AG09319 (cell line): ENCODE results near the gene LONP2.

Experiments used
- DNase-seq: peaks from one replicate; pipeline ENCODE4 v3.0.0-alpha.2; 2010; ENCODE audit warnings: low read depth; ENCODE audit errors: extremely low read depth
- TF ChIP-seq, protein P1 (sequence below): IDR thresholded peaks from 2 replicates; pipeline ENCODE4 v1.5.1; 2011; ENCODE audit warnings: low read depth, mild to moderate bottlenecking, inconsistent platforms, low read length, moderate library complexity

Gene LONP2

DNA sequence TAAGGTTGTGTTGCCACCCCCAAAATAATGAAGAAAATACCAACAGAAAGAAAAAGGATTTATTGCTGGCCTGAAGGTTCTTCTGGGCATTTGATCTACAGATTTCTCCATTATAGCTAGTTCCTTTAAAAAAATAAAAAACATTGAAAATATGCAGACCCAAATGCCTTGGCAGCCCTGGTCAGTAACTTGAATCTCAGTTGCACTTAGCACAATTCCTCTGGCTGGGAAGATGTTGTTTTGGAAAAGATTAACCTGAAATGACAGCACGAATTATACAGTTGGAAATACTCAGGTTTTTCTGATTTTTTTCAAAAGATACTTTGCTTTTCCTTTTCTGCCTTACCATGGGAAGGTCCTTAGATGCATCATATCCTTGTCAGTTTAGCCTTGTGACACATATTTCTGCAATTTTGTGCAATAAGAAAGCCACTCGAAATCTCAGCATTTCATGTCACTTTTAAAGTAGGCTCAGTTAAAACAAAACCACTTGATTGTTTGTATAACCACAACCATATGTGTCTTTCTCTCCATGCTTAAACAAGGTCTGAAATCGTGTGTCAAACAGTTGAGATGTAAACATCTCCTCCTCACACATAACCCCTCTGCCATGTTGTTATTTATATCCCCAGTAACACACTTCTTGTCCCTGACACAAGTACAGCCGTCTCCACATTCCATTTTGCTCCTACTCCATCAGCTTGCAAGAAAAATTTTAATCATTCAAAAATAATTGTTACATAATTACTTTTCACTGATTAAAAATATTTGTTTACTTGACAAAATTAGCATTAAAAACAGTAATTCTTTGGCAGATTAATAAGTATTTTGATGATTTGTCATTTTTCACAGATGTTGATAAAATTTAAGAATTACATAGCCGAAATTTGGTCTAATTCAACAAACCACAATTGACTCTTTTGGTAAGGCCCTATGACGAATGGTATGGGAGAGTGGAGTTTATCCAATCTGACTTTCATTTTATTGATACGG lies 80.0 kb downstream of the LONP2 start:
- TF ChIP-seq, protein P1, sequence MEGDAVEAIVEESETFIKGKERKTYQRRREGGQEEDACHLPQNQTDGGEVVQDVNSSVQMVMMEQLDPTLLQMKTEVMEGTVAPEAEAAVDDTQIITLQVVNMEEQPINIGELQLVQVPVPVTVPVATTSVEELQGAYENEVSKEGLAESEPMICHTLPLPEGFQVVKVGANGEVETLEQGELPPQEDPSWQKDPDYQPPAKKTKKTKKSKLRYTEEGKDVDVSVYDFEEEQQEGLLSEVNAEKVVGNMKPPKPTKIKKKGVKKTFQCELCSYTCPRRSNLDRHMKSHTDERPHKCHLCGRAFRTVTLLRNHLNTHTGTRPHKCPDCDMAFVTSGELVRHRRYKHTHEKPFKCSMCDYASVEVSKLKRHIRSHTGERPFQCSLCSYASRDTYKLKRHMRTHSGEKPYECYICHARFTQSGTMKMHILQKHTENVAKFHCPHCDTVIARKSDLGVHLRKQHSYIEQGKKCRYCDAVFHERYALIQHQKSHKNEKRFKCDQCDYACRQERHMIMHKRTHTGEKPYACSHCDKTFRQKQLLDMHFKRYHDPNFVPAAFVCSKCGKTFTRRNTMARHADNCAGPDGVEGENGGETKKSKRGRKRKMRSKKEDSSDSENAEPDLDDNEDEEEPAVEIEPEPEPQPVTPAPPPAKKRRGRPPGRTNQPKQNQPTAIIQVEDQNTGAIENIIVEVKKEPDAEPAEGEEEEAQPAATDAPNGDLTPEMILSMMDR: no peak
- DNase-seq: peak; percentile 59

DNA sequence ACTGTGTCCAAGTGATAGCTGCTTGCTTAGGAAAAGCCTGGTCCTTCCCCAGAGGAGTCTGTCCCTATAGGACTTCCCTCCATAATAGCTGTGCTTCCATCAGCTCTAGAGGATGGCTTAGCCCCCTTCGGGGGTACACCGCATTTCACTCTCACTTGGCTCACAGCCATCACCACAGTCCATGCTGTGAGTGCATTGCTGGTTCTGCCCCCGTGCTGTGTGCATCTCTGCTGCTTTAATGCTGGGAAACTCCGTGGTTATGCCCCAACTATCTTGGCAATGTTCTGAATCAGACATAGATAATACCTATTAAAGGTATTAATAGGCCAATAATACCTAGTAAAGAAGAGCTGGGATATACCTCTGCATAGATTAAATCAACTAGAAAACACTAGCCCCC lies 82.8 kb downstream of the LONP2 start:
- TF ChIP-seq, protein P1: no peak
- DNase-seq: no peak

DNA sequence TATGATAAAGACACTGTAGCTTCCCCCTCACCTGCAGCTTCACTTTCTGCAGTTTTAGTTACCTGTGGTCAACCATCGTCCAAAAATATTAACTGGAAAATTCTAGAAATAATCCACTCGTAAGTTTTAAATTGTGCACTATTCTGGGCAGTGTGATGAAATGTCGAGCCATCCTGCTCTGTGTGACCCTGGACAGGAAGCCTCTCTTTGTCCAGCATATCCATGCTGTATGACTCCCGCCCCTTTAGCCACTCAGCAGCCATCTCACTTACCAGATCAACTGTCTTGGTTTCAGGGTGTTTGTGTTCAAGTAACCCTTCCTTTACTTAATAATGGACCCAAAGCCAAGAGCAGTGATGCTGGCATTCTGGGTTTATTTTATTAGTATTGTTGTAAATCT lies 85.0 kb downstream of the LONP2 start:
- TF ChIP-seq, protein P1: no peak

DNA sequence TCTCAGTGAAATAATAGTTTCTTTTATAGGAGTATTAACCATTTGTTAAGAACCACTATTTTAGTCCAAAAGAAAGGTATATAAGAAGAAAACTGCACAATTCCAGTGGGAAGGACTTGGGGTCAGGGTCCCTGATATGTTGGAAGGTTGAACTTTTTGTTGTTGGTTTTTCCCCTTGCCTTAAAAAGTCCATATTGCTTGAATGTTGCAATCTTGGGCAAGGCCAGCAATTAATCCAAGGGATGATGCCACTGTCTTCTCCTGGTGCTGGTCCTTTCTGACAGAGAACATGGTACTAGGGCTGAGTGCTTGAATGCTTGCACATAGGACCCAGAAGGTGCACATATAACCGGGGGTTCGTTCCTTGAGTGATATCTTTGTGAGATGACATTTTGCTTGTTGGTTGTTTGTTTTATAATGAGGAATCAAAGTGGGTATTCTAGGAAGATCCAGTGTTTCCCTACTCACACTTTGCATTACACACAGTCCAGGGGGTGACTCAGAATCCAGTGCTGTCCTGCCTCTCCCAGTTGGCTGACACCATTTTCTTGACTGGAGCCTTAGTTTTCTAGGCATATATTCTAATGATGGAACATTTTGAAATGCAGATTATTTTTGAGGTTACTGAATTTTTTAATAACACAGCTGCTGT lies 86.2 kb downstream of the LONP2 start:
- DNase-seq: no peak

More for the DNA sequence above, 85.0 kb downstream of the LONP2 start:
- DNase-seq: no peak

DNA sequence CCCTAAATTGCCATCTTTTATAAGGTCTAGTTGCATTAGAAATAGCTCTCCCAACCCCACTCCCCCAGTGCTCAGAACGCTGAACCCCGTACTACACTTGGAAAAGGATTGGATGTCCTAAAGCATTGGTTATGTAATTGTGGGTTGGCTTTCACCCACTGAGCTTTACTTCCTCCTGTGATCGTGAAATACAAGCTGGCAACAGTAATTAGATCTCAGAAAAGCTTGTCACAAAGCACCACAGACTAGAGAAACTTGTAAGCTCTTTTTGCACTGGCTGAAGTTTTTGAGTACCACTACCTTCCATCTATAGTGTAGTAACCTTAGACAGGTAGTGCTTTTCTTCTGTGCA lies 86.7 kb downstream of the LONP2 start:
- DNase-seq: no peak
- TF ChIP-seq, protein P1: no peak

More for the DNA sequence above, 86.2 kb downstream of the LONP2 start:
- TF ChIP-seq, protein P1: no peak

DNA sequence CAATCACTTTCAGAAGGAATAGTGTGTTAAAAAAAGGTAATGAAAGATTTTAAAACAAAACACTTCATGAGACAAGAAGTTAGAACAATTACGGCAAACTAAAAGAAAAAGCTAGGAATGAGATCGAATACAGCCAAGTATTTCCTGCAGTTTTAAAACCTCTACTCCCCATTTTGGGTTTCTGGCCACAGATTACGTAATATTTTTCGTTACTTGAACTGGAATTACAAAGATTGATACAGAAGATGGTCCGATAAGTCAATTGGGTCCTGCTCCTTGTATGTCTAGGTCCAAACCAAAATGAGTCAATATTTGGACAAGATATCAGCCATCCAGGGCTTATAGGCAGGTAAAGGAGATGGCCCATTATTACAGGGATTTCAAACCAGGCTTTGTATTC lies 88.9 kb downstream of the LONP2 start:
- DNase-seq: no peak
- TF ChIP-seq, protein P1: no peak

DNA sequence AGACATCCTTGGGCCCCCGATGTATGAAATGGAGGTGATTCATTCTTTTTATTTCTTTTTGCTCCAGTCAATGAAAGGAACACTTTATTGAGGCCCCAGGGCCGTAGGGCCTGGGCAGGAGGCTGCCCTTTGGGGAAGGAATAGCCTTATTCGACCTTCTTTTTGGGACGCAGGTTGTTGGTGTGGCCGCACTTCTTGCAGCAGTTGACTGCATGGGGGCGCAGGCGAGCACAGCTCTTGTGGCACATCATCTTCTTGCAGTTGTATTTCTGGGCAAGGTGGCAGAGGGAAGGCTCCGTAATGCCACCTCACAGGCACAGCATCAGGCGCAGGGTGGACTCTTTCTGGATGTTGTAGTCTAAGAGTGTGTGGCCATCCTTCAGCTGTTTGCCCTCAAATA lies 90.2 kb downstream of the LONP2 start:
- TF ChIP-seq, protein P1: no peak
- no peak for DNase-seq
